HepG2 (cell line): ENCODE data around the gene PAX7. TPM values are rescaled to one million over a fixed set of nuclear protein-coding genes. Genes with fewer than 3 reads are reported as not detected.

Experiments used
- CENPT ChIP-seq: sonication (generic); formaldehyde crosslinking; IDR thresholded peaks from 2 replicates; pipeline ENCODE4 v1.8.0; 2022; ENCODE audit warnings: low read depth, mild to moderate bottlenecking, moderate library complexity, missing genetic modification reagents
- IKZF4 ChIP-seq: sonication (generic); formaldehyde crosslinking; IDR thresholded peaks from 2 replicates; pipeline ENCODE4 v1.5.1; 2020; ENCODE audit warnings: borderline replicate concordance, mild to moderate bottlenecking, low read depth, missing genetic modification reagents; ENCODE audit errors: not compliant biosample characterization
- JDP2 ChIP-seq: sonication (generic); formaldehyde crosslinking; IDR thresholded peaks from 2 replicates; pipeline ENCODE4 v1.8.1; 2022; ENCODE audit warnings: missing genetic modification reagents, borderline replicate concordance
- MAF1 ChIP-seq: sonication (generic); formaldehyde crosslinking; IDR thresholded peaks from 2 replicates; pipeline ENCODE4 v1.5.0; 2020; ENCODE audit warnings: missing genetic modification reagents, borderline replicate concordance
- MATR3 ChIP-seq: sonication (generic); formaldehyde crosslinking; IDR thresholded peaks from 2 replicates; pipeline ENCODE4 v1.4.0; 2020; ENCODE audit warnings: missing genetic modification reagents
- MLXIP ChIP-seq: sonication (generic); formaldehyde crosslinking; IDR thresholded peaks from 2 replicates; pipeline ENCODE4 v1.9.0; 2021; ENCODE audit warnings: missing genetic modification reagents, borderline replicate concordance
- MTF2 ChIP-seq: sonication (generic); formaldehyde crosslinking; IDR thresholded peaks from 2 replicates; pipeline ENCODE4 v1.5.0; 2020; ENCODE audit warnings: missing genetic modification reagents, borderline replicate concordance
- NONO ChIP-seq, 2 experiments: fragments of 450-650 bp in 1 of 2; sonication (generic) in 1 of 2; formaldehyde crosslinking in 1 of 2; IDR thresholded peaks in 1 of 2; conservative IDR thresholded peaks in 1 of 2; 2 replicates each; pipeline versions ENCODE4 v1.6.1 to v1.8.0; 2017 to 2022; ENCODE audit warnings: mild to moderate bottlenecking in 1 of 2, missing genetic modification reagents in 1 of 2, moderate library complexity in 1 of 2
- PHF21A ChIP-seq: sonication (generic); formaldehyde crosslinking; IDR thresholded peaks from 2 replicates; pipeline ENCODE4 v1.5.0; 2020; ENCODE audit warnings: mild to moderate bottlenecking, missing genetic modification reagents
- RARA ChIP-seq: IDR thresholded peaks from 2 replicates; pipeline ENCODE4 v1.6.1; 2016; ENCODE audit warnings: missing genetic modification reagents, missing compliant biosample characterization
- SMARCC2 ChIP-seq: fragments of 450-650 bp; IDR thresholded peaks from 2 replicates; pipeline ENCODE4 v1.6.1; 2017; ENCODE audit warnings: antibody characterized with exemption, mild to moderate bottlenecking
- SNRNP70 ChIP-seq: fragments of 200-400 bp; formaldehyde crosslinking; IDR thresholded peaks from 2 replicates; pipeline ENCODE4 v1.6.1; 2017; ENCODE audit warnings: mild to moderate bottlenecking, low read depth, low read length, moderate library complexity
- SRY ChIP-seq: sonication (generic); formaldehyde crosslinking; IDR thresholded peaks from 2 replicates; pipeline ENCODE4 v1.8.0; 2022; ENCODE audit warnings: mild to moderate bottlenecking, missing genetic modification reagents
- ZBTB20 ChIP-seq: sonication (generic); formaldehyde crosslinking; IDR thresholded peaks from 2 replicates; pipeline ENCODE4 v1.8.1; 2023; ENCODE audit warnings: missing genetic modification reagents, low read depth, mild to moderate bottlenecking, borderline replicate concordance
- ZFP41 ChIP-seq: sonication (generic); formaldehyde crosslinking; IDR thresholded peaks from 2 replicates; pipeline ENCODE4 v1.4.0; 2020; ENCODE audit warnings: mild to moderate bottlenecking, missing genetic modification reagents, borderline replicate concordance
- ZNF207 ChIP-seq: fragments of 450-650 bp; IDR thresholded peaks from 2 replicates; pipeline ENCODE4 v1.6.1; 2016; ENCODE audit warnings: antibody characterized with exemption, borderline replicate concordance
- ZNF326 ChIP-seq: sonication (generic); formaldehyde crosslinking; IDR thresholded peaks from 2 replicates; pipeline ENCODE4 v1.4.0; 2020; ENCODE audit warnings: missing genetic modification reagents, borderline replicate concordance
- ZNF333 ChIP-seq: sonication (generic); formaldehyde crosslinking; IDR thresholded peaks from 2 replicates; pipeline ENCODE4 v1.4.0; 2020; ENCODE audit warnings: mild to moderate bottlenecking, missing genetic modification reagents, borderline replicate concordance
- ZNF672 ChIP-seq: sonication (generic); formaldehyde crosslinking; IDR thresholded peaks from 2 replicates; pipeline ENCODE4 v1.8.1; 2022; ENCODE audit warnings: missing genetic modification reagents
- ZNF746 ChIP-seq: sonication (generic); formaldehyde crosslinking; IDR thresholded peaks from 2 replicates; pipeline ENCODE4 v1.8.0; 2022; ENCODE audit warnings: mild to moderate bottlenecking, missing genetic modification reagents
- ZNF749 ChIP-seq: sonication (generic); formaldehyde crosslinking; IDR thresholded peaks from 2 replicates; pipeline ENCODE4 v1.8.0; 2022; ENCODE audit warnings: mild to moderate bottlenecking, missing genetic modification reagents, moderate library complexity, borderline replicate concordance
- ZZZ3 ChIP-seq: sonication (generic); formaldehyde crosslinking; IDR thresholded peaks from 2 replicates; pipeline ENCODE4 v1.4.0; 2020; ENCODE audit warnings: missing genetic modification reagents, mild to moderate bottlenecking, borderline replicate concordance
- polyA plus RNA-seq, 8 experiments: library from polyadenylated mRNA; depleted of rRNA in 3 of 8; stranded (reverse) in 7 of 8; unstranded in 1 of 8; fragments of >200 nt; fragmentation: Illumina TruSeq in 4 of 8; extraction: Trizol in 4 of 8; gene quantifications; 2 replicates each; pipeline versions ENCODE4 v1.2.1 to v1.2.3, GENCODE V29; 2011 to 2016; ENCODE audit warnings: low read depth in 4 of 8, missing spikeins in 1 of 8, mixed read lengths in 1 of 8; ENCODE audit not compliant: insufficient read depth in 1 of 8
- total RNA-seq, 5 experiments: library from RNA; depleted of rRNA; stranded (reverse); fragments of >200 nt; fragmentation: Illumina TruSeq; extraction: Trizol; gene quantifications; 2 replicates each; pipeline ENCODE4 v1.2.3, GENCODE V29; 2016; ENCODE audit warnings: low read depth in 1 of 5
- TF ChIP-seq, protein P1 (sequence below): sonication (generic); formaldehyde crosslinking; IDR thresholded peaks from 2 replicates; pipeline ENCODE4 v1.8.1; 2023; ENCODE audit warnings: missing genetic modification reagents, inconsistent platforms, borderline replicate concordance

Gene PAX7
- total and polyA plus RNA-seq, 2 of the 13 experiments (the other 11 are each of a cell fraction or from before 2014, with no cell fraction given), result not detected

DNA sequence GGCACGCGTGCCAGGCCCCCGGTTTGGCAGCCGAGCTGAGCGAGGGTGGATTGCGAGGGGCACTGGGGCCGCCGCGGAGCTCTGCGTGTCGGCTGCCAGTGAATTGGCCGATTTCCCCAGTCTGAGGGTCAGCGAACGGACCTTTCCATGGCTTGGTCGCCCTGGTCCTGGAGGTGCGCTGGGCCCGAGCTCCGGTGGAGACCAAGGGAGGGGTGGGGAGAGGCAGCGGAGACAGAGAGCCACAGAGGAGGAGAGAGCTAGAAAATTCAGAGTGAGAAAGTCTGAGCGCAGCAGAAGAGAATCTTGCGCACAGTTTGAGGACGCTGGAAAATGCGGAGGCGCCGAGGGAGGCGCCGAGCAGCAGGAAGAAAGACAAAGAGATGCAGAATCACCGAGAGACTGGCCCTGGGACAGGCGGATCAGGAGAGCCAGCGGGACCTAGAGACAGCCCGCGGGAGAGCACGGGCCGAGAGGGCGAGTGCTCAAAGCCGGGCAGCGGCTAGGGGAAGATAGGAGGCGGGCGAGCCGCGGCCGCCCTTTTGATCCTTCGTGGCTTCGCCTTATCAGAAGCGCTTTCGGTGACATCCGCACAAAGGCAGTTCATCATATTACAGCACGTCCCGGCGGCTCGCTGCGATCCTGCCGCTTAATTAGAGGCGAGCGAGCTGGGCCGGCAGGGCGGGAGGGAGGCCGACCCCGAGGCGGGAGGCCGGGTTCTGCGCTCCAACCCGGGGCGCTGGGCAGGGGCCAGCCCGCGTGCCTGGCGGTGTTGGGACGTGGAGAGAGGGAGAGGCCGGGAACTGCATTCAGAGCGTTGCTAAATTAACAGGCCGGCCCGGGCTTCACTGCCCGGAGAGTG is 12.7 kb downstream of the PAX7 start (continued):
- TF ChIP-seq CENPT (CRISPR knock-in tag) (no peak), SRY (CRISPR knock-in tag) (no peak), ZNF749 (no peak), MATR3 (CRISPR knock-in tag) (no peak), MAF1 (CRISPR knock-in tag) (0 out of 2 replicates have a peak, but pooled peaks have one; percentile 31), IKZF4 (no peak), PHF21A (CRISPR knock-in tag) (peak; percentile 57; the same call in 1 of the 2 replicates), MLXIP (CRISPR knock-in tag) (no peak), ZNF333 (no peak), ZBTB20 (CRISPR knock-in tag) (no peak), ZNF746 (CRISPR knock-in tag) (no peak), SMARCC2 (no peak), SNRNP70 (no peak), ZNF672 (CRISPR knock-in tag) (no peak), ZNF326 (CRISPR knock-in tag) (no peak), ZFP41 (CRISPR knock-in tag) (no peak), MTF2 (CRISPR knock-in tag) (peak; percentile 95; the same call in 1 of the 2 replicates), JDP2 (CRISPR knock-in tag) (no peak), NONO (IDR thresholded peaks at IDR 0.05) (no peak), NONO (CRISPR knock-in tag; conservative IDR thresholded peaks at IDR 0.05) (no peak), ZNF207 (no peak), ZZZ3 (CRISPR knock-in tag) (no peak), RARA (CRISPR knock-in tag) (no peak)
- TF ChIP-seq, protein P1, sequence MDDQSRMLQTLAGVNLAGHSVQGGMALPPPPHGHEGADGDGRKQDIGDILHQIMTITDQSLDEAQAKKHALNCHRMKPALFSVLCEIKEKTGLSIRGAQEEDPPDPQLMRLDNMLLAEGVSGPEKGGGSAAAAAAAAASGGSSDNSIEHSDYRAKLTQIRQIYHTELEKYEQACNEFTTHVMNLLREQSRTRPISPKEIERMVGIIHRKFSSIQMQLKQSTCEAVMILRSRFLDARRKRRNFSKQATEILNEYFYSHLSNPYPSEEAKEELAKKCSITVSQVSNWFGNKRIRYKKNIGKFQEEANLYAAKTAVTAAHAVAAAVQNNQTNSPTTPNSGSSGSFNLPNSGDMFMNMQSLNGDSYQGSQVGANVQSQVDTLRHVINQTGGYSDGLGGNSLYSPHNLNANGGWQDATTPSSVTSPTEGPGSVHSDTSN (CRISPR knock-in tag), result no peak
